Tibial artery (tissue), 4 donors: ENCODE results near the gene CTIF.

ENCODE experiments used
- DNase-seq, 2 donors: peaks; one replicate each; pipeline ENCODE4 v3.0.0-alpha.2; 2019
- H3K27ac ChIP-seq, 2 donors: fragments of 200-600 bp; sonication (generic) in 1 of 2; 1 replicate in 1 of 2; 2 replicates in 1 of 2; pipeline ENCODE4 v1.5.1; 2018 to 2019; ENCODE audit warnings: mild to moderate bottlenecking in 1 of 2
- H3K27me3 ChIP-seq, 2 donors: fragments of 200-600 bp; sonication (generic) in 1 of 2; one replicate each; pipeline versions ENCODE4 v1.5.1 to v1.6.0; 2016 to 2019
- H3K36me3 ChIP-seq, 3 donors: fragments of 200-600 bp; sonication (generic) in 2 of 3; one replicate each; pipeline ENCODE4 v1.5.1; 2016 to 2019; ENCODE audit warnings: mild to moderate bottlenecking in 2 of 3
- H3K4me1 ChIP-seq, 4 donors: fragments of 200-600 bp; sonication (generic) in 2 of 4; 1 replicate in 3 of 4; 2 replicates in 1 of 4; pipeline ENCODE4 v1.5.1; 2016 to 2019
- H3K4me3 ChIP-seq, 2 donors: fragments of 200-600 bp; sonication (generic) in 1 of 2; 1 replicate in 1 of 2; 2 replicates in 1 of 2; pipeline ENCODE4 v1.5.1; 2018 to 2019; ENCODE audit warnings: mild to moderate bottlenecking in 2 of 2
- H3K9me3 ChIP-seq, 3 donors: fragments of 200-600 bp; sonication (generic) in 1 of 3; one replicate each; pipeline ENCODE4 v1.5.1; 2016 to 2019
- intact Hi-C: fragments of 100-400 bp; cut with DNase I; formaldehyde crosslinking; loops from one replicate; pipeline ENCODE4 v1.15.0; 2023; ENCODE audit warnings: low total_unique reads
- TF ChIP-seq, protein P1 (sequence below), 2 experiments: fragments of 200-600 bp in 1 of 2; fragments of 450-650 bp in 1 of 2; IDR thresholded peaks; one replicate each; pipeline ENCODE4 v1.5.1; 2017 to 2019; ENCODE audit warnings: antibody characterized with exemption in 2 of 2, mild to moderate bottlenecking in 1 of 2, moderate library complexity in 1 of 2

Gene CTIF

DNA sequence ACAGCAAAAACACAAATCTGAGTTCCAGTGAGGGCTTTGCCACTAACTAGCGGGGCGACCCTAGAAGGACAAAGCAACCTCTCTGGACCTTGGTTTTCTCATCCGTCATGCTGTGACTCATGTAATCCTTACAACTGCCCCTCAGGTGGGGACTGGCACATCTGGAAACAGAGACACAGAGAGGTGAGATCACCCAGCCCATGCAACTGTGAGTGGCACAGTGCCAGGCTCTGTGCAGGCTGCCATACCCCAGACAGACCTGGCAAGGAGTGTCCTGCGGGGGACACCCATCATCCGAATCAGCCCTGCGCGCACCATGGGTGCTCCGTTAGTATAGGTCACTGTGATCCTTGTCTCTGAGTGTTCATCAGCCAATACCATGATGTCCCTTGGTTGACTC, 213.6 kb downstream of the CTIF start:
- no peak overlapping the region for H3K4me3 ChIP-seq
- DNase-seq = no peak
- H3K9me3 ChIP-seq = no peaks in the 10 kb centered on the region
- intact Hi-C loops = no loop called here
- no peak overlapping the region for H3K27ac ChIP-seq
- no peaks in the 10 kb centered on the region for H3K27me3 ChIP-seq
- H3K36me3 ChIP-seq = peaks cover 0 to under 1% (median 0%) of the 10 kb centered on the region in 3 donors
- peaks cover 0 to 44% (median 26%) of the 10 kb centered on the region in 4 donors for H3K4me1 ChIP-seq
- TF ChIP-seq, protein P1, sequence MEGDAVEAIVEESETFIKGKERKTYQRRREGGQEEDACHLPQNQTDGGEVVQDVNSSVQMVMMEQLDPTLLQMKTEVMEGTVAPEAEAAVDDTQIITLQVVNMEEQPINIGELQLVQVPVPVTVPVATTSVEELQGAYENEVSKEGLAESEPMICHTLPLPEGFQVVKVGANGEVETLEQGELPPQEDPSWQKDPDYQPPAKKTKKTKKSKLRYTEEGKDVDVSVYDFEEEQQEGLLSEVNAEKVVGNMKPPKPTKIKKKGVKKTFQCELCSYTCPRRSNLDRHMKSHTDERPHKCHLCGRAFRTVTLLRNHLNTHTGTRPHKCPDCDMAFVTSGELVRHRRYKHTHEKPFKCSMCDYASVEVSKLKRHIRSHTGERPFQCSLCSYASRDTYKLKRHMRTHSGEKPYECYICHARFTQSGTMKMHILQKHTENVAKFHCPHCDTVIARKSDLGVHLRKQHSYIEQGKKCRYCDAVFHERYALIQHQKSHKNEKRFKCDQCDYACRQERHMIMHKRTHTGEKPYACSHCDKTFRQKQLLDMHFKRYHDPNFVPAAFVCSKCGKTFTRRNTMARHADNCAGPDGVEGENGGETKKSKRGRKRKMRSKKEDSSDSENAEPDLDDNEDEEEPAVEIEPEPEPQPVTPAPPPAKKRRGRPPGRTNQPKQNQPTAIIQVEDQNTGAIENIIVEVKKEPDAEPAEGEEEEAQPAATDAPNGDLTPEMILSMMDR (IDR thresholded peaks at IDR 0.05) = no peak

DNA sequence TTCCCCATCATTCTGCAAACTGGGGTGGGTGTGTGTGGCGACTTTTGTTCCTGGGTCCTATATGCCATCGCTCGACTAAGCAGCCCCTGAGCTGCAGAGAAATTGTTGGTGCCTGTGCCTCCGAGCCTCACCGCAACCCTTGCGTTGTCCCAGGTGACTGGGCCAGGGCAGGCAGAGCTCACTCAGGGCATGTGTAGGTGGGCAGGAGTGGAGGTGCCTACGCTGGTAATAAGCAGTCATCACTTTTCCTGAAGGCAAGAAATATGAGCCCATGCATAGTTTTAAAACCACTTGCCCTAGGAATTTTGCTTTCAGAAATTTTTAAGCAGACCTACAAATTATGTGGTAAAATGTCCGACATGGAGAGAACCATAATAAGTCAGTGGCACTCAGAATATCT, 214.1 kb downstream of the CTIF start:
- H3K4me1 ChIP-seq = peaks cover 0 to 44% (median 26%) of the 10 kb centered on the region in 4 donors
- intact Hi-C loops = no loop called here
- no peaks in the 10 kb centered on the region for H3K9me3 ChIP-seq
- H3K36me3 ChIP-seq = peaks cover 2 to 5% (median 4%) of the 10 kb centered on the region in 3 donors
- H3K4me3 ChIP-seq = no peak overlapping the region
- DNase-seq = no peak
- no peaks in the 10 kb centered on the region for H3K27me3 ChIP-seq
- TF ChIP-seq, protein P1 (IDR thresholded peaks at IDR 0.05) = no peak
- no peak overlapping the region for H3K27ac ChIP-seq

DNA sequence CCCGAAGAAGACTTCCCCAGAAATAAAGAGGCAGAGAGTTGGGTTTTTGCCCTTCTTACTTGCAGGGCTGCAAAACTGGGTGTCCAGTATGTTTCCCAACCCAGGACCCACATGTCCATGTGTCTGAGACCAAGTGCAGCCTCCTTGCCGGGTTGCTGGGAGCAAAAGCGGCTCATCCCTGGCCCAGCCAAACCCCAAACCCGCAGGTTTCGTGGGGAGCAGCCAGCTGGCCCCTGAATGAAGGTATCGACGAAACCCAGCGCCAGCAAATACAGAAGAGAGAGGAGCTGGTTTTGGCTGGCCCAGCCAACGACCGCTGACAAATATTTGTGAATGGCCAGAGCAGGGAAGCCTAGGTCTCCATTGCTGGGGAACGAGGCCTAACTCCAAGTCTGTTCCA, 214.9 kb downstream of the CTIF start:
- H3K27ac ChIP-seq = peak overlapping the region in 1 of 2 donors; percentile 13
- peaks cover 0 to 44% (median 26%) of the 10 kb centered on the region in 4 donors for H3K4me1 ChIP-seq

DNA sequence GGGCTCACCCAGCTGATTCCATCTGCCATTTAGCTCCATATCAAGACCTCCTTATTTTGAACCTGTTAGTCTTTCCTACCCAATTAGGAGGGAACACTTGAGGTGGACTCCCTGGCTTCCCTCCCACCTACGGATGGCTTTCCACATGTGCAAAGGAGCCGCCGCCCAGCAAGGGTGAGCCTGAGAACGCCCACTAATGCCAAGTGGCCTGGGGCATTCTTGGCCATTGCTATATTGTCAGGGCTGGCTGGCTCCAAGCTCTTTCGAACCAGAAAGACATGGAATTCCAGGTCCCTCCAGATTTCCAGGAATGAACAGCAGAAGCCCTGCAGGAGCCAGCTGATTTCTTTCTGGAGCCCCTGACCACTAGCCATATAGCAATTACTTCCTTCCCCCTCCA, 215.7 kb downstream of the CTIF start:
- Histone ChIP-seq H3K4me3 (no peak overlapping the region), H3K9me3 (no peaks in the 10 kb centered on the region), H3K36me3 (peaks cover 5 to 21% (median 19%) of the 10 kb centered on the region in 3 donors), H3K4me1 (peaks cover 0 to 39% (median 22%) of the 10 kb centered on the region in 4 donors), H3K27ac (no peak overlapping the region), H3K27me3 (no peaks in the 10 kb centered on the region)
- DNase-seq = no peak
- intact Hi-C loops = no loop called here
- TF ChIP-seq, protein P1 (IDR thresholded peaks at IDR 0.05) = no peak

More for the DNA sequence above, 214.9 kb downstream of the CTIF start:
- Histone ChIP-seq H3K9me3 (no peaks in the 10 kb centered on the region), H3K27me3 (no peaks in the 10 kb centered on the region), H3K36me3 (peaks cover 5 to 12% (median 10%) of the 10 kb centered on the region in 3 donors), H3K4me3 (no peak overlapping the region)
- TF ChIP-seq, protein P1 (IDR thresholded peaks at IDR 0.05) = no peak
- no peak for DNase-seq
- intact Hi-C loops = no loop called here

DNA sequence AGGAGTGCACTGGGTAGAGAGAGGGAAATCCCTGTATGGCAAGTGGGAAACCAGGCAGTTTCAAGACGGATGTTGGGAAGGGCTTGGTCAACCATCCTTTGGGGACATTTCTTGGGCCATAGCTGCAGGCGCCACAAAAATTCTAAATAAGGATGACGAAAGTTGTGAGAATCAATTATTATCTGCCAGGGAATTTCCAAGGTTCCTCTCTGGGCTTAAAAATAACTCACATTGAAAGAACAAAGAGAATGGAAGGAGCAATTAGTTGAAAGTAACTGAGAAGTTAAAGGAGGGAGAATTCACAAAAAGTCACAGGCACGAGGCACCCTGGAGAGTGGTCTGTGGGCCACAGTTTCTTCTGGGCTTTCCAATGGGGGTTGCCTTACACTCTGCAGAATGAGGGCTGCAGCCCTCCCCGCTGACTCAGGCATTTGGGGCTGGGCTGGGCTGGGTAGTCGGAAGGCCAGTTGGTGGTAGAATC, 216.2 kb downstream of the CTIF start:
- no peaks in the 10 kb centered on the region for H3K27me3 ChIP-seq
- no peak overlapping the region for H3K4me3 ChIP-seq
- intact Hi-C loops = no loop called here
- TF ChIP-seq, protein P1 (IDR thresholded peaks at IDR 0.05) = no peak
- H3K36me3 ChIP-seq = peaks cover 5 to 21% (median 19%) of the 10 kb centered on the region in 3 donors
- peaks cover 0 to 34% (median 18%) of the 10 kb centered on the region in 4 donors for H3K4me1 ChIP-seq
- DNase-seq = no peak
- no peaks in the 10 kb centered on the region for H3K9me3 ChIP-seq
- H3K27ac ChIP-seq = no peak overlapping the region
